Right atrium auricular region (tissue), 2 donors: ENCODE data around the gene PUM1. TPM values are rescaled to one million over a fixed set of nuclear protein-coding genes. Genes with fewer than 3 reads are reported as not detected.
A peak's percentile ranks its signal among the peaks of the same experiment; 100 is the strongest.

Experiments used
- DNase-seq: peaks from one replicate; pipeline ENCODE4 v3.0.0-alpha.2; 2019; ENCODE audit warnings: low spot score
- H3K27ac ChIP-seq, 2 donors: fragments of 200-600 bp; sonication (generic); 1 replicate in 1 of 2; 2 replicates in 1 of 2; pipeline ENCODE4 v1.5.1; 2016 to 2019
- H3K27me3 ChIP-seq, 2 donors: fragments of 200-600 bp; sonication (generic); one replicate each; pipeline versions ENCODE4 v1.5.1 to v1.6.0; 2017 to 2019
- H3K36me3 ChIP-seq: fragments of 200-600 bp; sonication (generic); one replicate; pipeline ENCODE4 v1.5.1; 2016
- H3K4me1 ChIP-seq, 2 donors: fragments of 200-600 bp; sonication (generic); one replicate each; pipeline versions ENCODE4 v1.5.1 to v1.6.0; 2017 to 2019
- H3K4me3 ChIP-seq, 2 donors: fragments of 200-600 bp; sonication (generic); 1 replicate in 1 of 2; 2 replicates in 1 of 2; pipeline ENCODE4 v1.5.1; 2017 to 2019; ENCODE audit warnings: mild to moderate bottlenecking in 1 of 2, moderate library complexity in 1 of 2
- H3K9me3 ChIP-seq, 2 donors: fragments of 200-600 bp; sonication (generic); one replicate each; pipeline ENCODE4 v1.5.1; 2019
- CTCF ChIP-seq, 2 donors: fragments of 200-600 bp; sonication (generic); IDR thresholded peaks; one replicate each; pipeline ENCODE4 v1.5.1; 2019; ENCODE audit warnings: antibody characterized with exemption in 2 of 2
- total RNA-seq, 2 donors: library from RNA; depleted of rRNA; stranded (reverse); fragments of >200 nt; gene quantifications; one replicate each; pipeline ENCODE4 v1.1.0, GENCODE V29; 2016

Gene PUM1, protein sequence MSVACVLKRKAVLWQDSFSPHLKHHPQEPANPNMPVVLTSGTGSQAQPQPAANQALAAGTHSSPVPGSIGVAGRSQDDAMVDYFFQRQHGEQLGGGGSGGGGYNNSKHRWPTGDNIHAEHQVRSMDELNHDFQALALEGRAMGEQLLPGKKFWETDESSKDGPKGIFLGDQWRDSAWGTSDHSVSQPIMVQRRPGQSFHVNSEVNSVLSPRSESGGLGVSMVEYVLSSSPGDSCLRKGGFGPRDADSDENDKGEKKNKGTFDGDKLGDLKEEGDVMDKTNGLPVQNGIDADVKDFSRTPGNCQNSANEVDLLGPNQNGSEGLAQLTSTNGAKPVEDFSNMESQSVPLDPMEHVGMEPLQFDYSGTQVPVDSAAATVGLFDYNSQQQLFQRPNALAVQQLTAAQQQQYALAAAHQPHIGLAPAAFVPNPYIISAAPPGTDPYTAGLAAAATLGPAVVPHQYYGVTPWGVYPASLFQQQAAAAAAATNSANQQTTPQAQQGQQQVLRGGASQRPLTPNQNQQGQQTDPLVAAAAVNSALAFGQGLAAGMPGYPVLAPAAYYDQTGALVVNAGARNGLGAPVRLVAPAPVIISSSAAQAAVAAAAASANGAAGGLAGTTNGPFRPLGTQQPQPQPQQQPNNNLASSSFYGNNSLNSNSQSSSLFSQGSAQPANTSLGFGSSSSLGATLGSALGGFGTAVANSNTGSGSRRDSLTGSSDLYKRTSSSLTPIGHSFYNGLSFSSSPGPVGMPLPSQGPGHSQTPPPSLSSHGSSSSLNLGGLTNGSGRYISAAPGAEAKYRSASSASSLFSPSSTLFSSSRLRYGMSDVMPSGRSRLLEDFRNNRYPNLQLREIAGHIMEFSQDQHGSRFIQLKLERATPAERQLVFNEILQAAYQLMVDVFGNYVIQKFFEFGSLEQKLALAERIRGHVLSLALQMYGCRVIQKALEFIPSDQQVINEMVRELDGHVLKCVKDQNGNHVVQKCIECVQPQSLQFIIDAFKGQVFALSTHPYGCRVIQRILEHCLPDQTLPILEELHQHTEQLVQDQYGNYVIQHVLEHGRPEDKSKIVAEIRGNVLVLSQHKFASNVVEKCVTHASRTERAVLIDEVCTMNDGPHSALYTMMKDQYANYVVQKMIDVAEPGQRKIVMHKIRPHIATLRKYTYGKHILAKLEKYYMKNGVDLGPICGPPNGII
- total RNA-seq = 10 to 100 TPM; 51.2 to 68.8 TPM

GRCh38 chr1:31065310-31066217, at the start of gene PUM1:
TSS of gene PUM1 (minus strand) at chr1:31065717. CDS start at chr1:31059566, 6,151 bp downstream.
- Histone ChIP-seq H3K27me3 (no peaks in the 10 kb centered on the region), H3K9me3 (no peaks in the 10 kb centered on the region), H3K36me3 (no peaks in the 10 kb centered on the region), H3K4me1 (peaks cover 0 to 30% of the 10 kb centered on the region in 2 donors), H3K27ac (peak within 1 kb of the TSS; percentile 95 to 98), H3K4me3 (peak within 1 kb of the TSS; percentile 68 to 72)
- DNase-seq = peak; percentile 98
- peak in 1 of 2 donors; percentile 37 for TF ChIP-seq CTCF (IDR thresholded peaks at IDR 0.05)

DNA sequence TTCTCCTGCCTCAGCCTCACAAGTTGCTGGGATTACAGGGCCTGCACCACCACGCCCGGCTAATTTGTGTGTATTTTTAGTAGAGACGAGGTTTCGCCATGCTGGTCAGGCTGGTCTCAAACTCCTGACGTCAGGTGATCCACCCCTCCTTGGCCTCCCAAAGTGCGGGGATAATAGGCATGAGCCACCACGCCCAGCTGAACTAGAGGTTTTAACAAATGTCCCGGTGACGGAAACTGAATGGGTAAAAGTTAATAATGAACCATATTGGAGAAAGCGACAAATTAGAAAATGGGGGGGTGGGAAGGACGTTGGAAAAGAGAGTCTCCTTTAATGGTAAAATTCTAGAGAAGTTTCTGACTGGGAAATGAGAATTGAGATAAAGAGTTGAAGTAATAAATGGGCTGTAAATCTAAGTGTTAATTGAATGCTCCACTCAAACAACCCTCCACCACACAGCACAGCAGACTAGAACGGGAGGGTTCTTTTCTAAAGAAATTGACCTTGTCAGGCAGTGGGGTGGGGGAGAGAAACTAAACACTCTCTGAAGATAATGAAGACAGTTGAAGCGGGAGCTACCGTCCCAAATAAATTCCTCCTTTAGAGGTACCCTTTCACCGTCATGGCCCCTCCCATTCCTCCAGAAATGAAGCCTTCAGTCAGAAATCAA, 46.9 kb upstream of the PUM1 start:
- no peaks in the 10 kb centered on the region for H3K27me3 ChIP-seq
- H3K9me3 ChIP-seq = no peaks in the 10 kb centered on the region
- H3K4me3 ChIP-seq = no peak overlapping the region
- no peak for TF ChIP-seq CTCF (IDR thresholded peaks at IDR 0.05)
- no peak for DNase-seq
- H3K4me1 ChIP-seq = no peaks in the 10 kb centered on the region
- no peaks in the 10 kb centered on the region for H3K36me3 ChIP-seq
- no peak overlapping the region for H3K27ac ChIP-seq

DNA sequence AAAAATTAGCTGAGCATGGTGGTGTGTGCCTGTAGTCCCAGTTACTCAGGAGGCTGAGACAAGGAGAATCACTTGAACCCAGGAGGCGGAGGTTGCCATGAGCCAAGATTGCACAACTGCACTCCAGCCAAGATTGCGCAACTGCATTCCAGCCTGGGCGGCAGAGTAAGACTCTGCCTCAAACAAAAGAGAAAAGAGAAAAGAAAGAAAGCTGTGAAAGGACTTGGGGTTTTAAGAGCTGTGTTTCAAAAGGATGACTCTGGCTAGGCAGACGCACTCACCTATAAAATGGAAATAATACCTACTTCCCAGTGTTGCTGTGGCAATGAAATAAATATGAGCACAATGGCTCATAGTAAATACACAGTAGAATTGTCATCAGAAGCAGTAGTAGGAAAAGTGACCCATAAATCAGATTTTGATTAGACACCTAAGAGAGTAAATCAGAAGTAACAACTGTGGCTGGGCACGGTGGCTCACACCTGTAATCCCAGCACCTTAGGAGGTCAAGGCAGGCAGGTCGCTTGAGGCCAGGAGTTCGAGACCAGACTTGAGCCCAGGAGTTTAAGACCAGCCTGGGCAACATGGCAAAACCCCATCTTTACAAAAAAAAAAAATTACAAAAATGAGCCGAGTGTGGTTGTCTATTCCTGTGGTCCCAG, 45.9 kb upstream of the PUM1 start:
- no peak for DNase-seq
- Histone ChIP-seq H3K36me3 (no peaks in the 10 kb centered on the region), H3K27me3 (no peaks in the 10 kb centered on the region), H3K4me1 (no peaks in the 10 kb centered on the region), H3K4me3 (no peak overlapping the region), H3K27ac (no peak overlapping the region), H3K9me3 (no peaks in the 10 kb centered on the region)
- TF ChIP-seq CTCF (IDR thresholded peaks at IDR 0.05) = no peak

DNA sequence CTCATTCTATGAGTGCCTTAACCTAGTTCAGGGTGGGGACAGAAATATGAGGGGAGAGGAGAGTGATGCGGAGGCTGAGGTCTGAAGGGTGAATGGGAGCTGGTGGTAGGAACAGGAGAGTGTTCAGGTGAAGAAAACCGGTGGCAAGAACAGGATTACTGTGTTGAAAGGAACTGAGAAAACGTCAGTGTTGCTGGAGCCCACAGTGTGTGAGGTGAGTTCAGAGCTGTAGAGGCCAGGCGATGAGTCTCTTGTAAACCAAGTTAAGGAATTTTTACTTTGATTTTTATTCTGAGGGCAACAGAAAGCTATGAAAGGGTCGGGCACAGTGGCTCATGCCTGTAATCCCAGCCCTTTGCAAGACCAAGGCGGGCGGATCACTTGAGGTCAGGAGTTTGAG, 45.3 kb upstream of the PUM1 start:
- Histone ChIP-seq H3K4me1 (no peaks in the 10 kb centered on the region), H3K27ac (no peak overlapping the region), H3K4me3 (no peak overlapping the region), H3K27me3 (no peaks in the 10 kb centered on the region), H3K9me3 (no peaks in the 10 kb centered on the region), H3K36me3 (no peaks in the 10 kb centered on the region)
- TF ChIP-seq CTCF (IDR thresholded peaks at IDR 0.05) = no peak
- no peak for DNase-seq
